Astrocyte (in vitro differentiated cells and primary cell): Measurements from ENCODE around the gene ABHD17C.

Source experiments
- EZH2 ChIP-seq: IDR thresholded peaks from 2 replicates; pipeline ENCODE4 v1.6.1; 2012; ENCODE audit warnings: mild to moderate bottlenecking, low read length, inconsistent platforms; ENCODE audit not compliant: insufficient read depth
- TF ChIP-seq, protein P1 (sequence below): IDR thresholded peaks from 2 replicates; pipeline ENCODE4 v1.5.1; 2011; ENCODE audit warnings: low read depth, mild to moderate bottlenecking, inconsistent platforms, low read length, moderate library complexity; ENCODE audit not compliant: insufficient read depth

DNA sequence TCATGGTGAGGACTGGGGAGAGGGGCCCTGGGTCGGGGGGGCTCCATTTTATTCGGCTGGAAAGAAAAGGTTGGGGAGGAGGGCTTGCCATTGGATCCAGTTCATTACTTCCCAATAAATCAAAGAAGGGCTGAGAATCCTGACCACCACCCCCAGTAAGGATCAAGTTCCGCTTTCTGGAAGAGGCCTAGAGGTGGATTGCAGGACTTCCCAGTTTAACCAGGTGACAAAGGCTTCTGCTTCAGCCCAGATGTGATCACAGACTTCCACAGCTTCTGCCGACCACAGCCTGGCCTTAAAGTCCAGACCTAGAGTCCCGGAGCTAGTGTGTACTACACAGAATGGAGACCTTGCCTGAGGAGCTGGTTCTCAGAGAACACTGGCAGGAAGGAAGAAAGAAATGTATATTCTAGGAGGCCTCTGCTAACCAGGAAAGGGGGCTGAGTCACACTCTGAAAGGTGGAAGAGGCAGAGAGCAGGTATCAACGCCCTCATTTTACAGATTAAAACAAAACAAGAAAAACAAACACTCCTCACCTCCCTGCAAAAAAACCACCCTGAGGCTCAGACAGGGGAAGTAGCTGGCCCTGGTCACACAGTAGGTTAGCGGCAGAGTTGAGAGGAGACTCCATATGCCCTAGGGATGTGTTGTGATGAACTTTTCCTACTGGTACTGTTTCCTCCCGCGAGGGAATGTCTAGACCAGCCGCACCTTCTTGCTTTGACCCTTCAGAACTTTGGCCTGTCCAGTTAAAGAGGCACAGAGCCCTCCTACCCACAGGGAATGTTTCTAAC lies 82.9 kb downstream of the ABHD17C start:
- TF ChIP-seq EZH2 = no peak
- TF ChIP-seq, protein P1, sequence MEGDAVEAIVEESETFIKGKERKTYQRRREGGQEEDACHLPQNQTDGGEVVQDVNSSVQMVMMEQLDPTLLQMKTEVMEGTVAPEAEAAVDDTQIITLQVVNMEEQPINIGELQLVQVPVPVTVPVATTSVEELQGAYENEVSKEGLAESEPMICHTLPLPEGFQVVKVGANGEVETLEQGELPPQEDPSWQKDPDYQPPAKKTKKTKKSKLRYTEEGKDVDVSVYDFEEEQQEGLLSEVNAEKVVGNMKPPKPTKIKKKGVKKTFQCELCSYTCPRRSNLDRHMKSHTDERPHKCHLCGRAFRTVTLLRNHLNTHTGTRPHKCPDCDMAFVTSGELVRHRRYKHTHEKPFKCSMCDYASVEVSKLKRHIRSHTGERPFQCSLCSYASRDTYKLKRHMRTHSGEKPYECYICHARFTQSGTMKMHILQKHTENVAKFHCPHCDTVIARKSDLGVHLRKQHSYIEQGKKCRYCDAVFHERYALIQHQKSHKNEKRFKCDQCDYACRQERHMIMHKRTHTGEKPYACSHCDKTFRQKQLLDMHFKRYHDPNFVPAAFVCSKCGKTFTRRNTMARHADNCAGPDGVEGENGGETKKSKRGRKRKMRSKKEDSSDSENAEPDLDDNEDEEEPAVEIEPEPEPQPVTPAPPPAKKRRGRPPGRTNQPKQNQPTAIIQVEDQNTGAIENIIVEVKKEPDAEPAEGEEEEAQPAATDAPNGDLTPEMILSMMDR = no peak
